Astrocyte (in vitro differentiated cells and primary cell): ENCODE data around the gene CLIC1. TPM values are rescaled to one million over a fixed set of nuclear protein-coding genes. Genes with fewer than 3 reads are reported as not detected.

Experiments used
- DNase-seq: peaks from one replicate; pipeline ENCODE4 v3.0.0-alpha.2; 2010; ENCODE audit warnings: low read depth
- FAIRE-seq: peaks from 2 replicates; lab custom pipeline; 2011; peaks lifted over from hg19 to GRCh38; lab: Jason Lieb, UNC
- H2AFZ ChIP-seq: 2 replicates; pipeline ENCODE4 v1.6.0; 2012; ENCODE audit warnings: low read depth, low read length, inconsistent platforms
- H3K27ac ChIP-seq: 2 replicates; pipeline ENCODE4 v1.5.1; 2011; ENCODE audit warnings: low read depth, low read length, inconsistent platforms
- H3K27me3 ChIP-seq: 2 replicates; pipeline ENCODE4 v1.6.0; 2011; ENCODE audit warnings: low read length, inconsistent platforms; ENCODE audit not compliant: insufficient read depth
- H3K36me3 ChIP-seq: 2 replicates; pipeline ENCODE4 v1.5.1; 2011; ENCODE audit warnings: low read length, inconsistent platforms; ENCODE audit not compliant: insufficient read depth
- H3K4me1 ChIP-seq: 2 replicates; pipeline ENCODE4 v1.5.1; 2011; ENCODE audit warnings: low read length, inconsistent platforms; ENCODE audit not compliant: insufficient read depth
- H3K4me2 ChIP-seq: 2 replicates; pipeline ENCODE4 v1.6.0; 2012; ENCODE audit warnings: low read length, inconsistent platforms
- H3K4me3 ChIP-seq: 2 replicates; pipeline ENCODE4 v1.5.1; 2011; ENCODE audit warnings: low read depth, mild to moderate bottlenecking, low read length, inconsistent platforms; ENCODE audit not compliant: insufficient read depth
- H3K79me2 ChIP-seq: 2 replicates; pipeline ENCODE4 v1.6.0; 2012; ENCODE audit warnings: mild to moderate bottlenecking, low read length, inconsistent platforms; ENCODE audit not compliant: insufficient read depth
- H3K9ac ChIP-seq: 2 replicates; pipeline ENCODE4 v1.6.0; 2012; ENCODE audit warnings: mild to moderate bottlenecking, low read length, inconsistent platforms
- H3K9me3 ChIP-seq: 2 replicates; pipeline ENCODE4 v1.5.1; 2012; ENCODE audit warnings: low read depth, mild to moderate bottlenecking, low read length, inconsistent platforms; ENCODE audit not compliant: insufficient read depth
- H4K20me1 ChIP-seq: 2 replicates; pipeline ENCODE4 v1.6.0; 2012; ENCODE audit warnings: low read length, inconsistent platforms; ENCODE audit not compliant: insufficient read depth
- H3K27ac Mint-ChIP-seq: one replicate; pipeline ENCODE4 v1.8.0; 2021; ENCODE audit warnings: mild to moderate bottlenecking, mixed read lengths; ENCODE audit not compliant: unreplicated experiment
- H3K27me3 Mint-ChIP-seq: one replicate; pipeline ENCODE4 v1.8.0; 2021; ENCODE audit warnings: low read depth, mixed read lengths; ENCODE audit not compliant: unreplicated experiment
- H3K36me3 Mint-ChIP-seq: one replicate; pipeline ENCODE4 v1.8.0; 2021; ENCODE audit warnings: low read depth, mixed read lengths; ENCODE audit not compliant: unreplicated experiment
- H3K4me1 Mint-ChIP-seq: one replicate; pipeline ENCODE4 v1.8.0; 2021; ENCODE audit warnings: low read depth, mixed read lengths; ENCODE audit not compliant: unreplicated experiment
- H3K4me3 Mint-ChIP-seq: one replicate; pipeline ENCODE4 v1.8.0; 2021; ENCODE audit warnings: mild to moderate bottlenecking, moderate library complexity, mixed read lengths; ENCODE audit not compliant: unreplicated experiment
- H3K9me3 Mint-ChIP-seq: one replicate; pipeline ENCODE4 v1.8.0; 2021; ENCODE audit warnings: mild to moderate bottlenecking, mixed read lengths; ENCODE audit not compliant: unreplicated experiment
- EZH2 ChIP-seq: IDR thresholded peaks from 2 replicates; pipeline ENCODE4 v1.6.1; 2012; ENCODE audit warnings: mild to moderate bottlenecking, low read length, inconsistent platforms; ENCODE audit not compliant: insufficient read depth
- total RNA-seq: library from RNA; stranded (reverse); gene quantifications from 2 replicates; pipeline ENCODE4 v1.2.1, GENCODE V29; 2021
- TF ChIP-seq, protein P1 (sequence below): IDR thresholded peaks from 2 replicates; pipeline ENCODE4 v1.5.1; 2011; ENCODE audit warnings: low read depth, mild to moderate bottlenecking, inconsistent platforms, low read length, moderate library complexity; ENCODE audit not compliant: insufficient read depth

Gene CLIC1
- total RNA-seq, 1 donor from 2014 or later: 518 TPM

DNA sequence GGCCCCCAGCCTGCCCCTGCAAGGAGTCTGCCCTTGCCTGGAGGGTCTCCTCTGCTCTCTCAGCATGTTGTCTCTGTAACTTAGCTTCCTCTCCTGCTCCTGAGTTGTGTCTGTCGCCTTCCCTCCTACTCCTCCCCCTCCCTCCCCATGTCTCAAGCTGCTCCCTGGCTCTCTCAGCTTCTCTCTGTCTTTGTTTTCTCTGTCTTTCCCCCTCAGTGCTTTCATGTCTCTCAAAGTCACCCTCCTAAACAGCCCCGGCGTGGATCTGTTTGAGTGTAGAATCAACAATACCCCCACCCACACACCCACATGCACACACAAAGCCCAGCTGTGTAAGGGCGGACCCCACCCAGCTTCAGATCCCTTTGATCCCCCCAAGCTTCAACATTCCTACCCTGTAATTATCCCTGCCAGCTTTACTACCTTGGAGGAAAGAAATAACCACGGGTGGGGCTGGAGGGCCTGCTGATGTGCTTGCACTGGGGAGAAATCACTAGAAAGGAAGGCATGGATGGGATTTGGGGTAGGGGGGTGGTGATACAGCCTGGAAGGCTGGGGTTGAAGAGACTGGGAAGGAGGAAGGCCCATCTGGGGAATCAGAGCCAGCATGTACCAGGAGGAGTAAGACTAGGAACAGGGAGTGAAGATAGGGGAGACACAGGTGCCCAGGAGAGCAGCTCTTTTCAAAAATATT, 22.2 kb downstream of the CLIC1 start:
- H3K27me3 ChIP-seq: peaks cover 2% of the 10 kb centered on the region
- no peaks in the 10 kb centered on the region for H4K20me1 ChIP-seq
- Mint-ChIP-seq H3K4me3 (no peak overlapping the region), H3K36me3 (peaks cover 2% of the 10 kb centered on the region), H3K27ac (peak overlapping the region; percentile 31), H3K27me3 (peaks cover 16% of the 10 kb centered on the region), H3K9me3 (peaks cover 2% of the 10 kb centered on the region), H3K4me1 (peaks cover 6% of the 10 kb centered on the region)
- H3K4me1 ChIP-seq: no peaks in the 10 kb centered on the region
- TF ChIP-seq, protein P1, sequence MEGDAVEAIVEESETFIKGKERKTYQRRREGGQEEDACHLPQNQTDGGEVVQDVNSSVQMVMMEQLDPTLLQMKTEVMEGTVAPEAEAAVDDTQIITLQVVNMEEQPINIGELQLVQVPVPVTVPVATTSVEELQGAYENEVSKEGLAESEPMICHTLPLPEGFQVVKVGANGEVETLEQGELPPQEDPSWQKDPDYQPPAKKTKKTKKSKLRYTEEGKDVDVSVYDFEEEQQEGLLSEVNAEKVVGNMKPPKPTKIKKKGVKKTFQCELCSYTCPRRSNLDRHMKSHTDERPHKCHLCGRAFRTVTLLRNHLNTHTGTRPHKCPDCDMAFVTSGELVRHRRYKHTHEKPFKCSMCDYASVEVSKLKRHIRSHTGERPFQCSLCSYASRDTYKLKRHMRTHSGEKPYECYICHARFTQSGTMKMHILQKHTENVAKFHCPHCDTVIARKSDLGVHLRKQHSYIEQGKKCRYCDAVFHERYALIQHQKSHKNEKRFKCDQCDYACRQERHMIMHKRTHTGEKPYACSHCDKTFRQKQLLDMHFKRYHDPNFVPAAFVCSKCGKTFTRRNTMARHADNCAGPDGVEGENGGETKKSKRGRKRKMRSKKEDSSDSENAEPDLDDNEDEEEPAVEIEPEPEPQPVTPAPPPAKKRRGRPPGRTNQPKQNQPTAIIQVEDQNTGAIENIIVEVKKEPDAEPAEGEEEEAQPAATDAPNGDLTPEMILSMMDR: no peak
- no peak for TF ChIP-seq EZH2
- no peak overlapping the region for H3K9ac ChIP-seq
- H3K27ac ChIP-seq: no peak overlapping the region
- H3K4me2 ChIP-seq: no peak overlapping the region
- H3K36me3 ChIP-seq: no peaks in the 10 kb centered on the region
- no peak overlapping the region for H3K4me3 ChIP-seq
- DNase-seq (no peak), FAIRE-seq (no peak)
- H3K9me3 ChIP-seq: no peaks in the 10 kb centered on the region
- no peaks in the 10 kb centered on the region for H3K79me2 ChIP-seq
- no peak overlapping the region for H2AFZ ChIP-seq

DNA sequence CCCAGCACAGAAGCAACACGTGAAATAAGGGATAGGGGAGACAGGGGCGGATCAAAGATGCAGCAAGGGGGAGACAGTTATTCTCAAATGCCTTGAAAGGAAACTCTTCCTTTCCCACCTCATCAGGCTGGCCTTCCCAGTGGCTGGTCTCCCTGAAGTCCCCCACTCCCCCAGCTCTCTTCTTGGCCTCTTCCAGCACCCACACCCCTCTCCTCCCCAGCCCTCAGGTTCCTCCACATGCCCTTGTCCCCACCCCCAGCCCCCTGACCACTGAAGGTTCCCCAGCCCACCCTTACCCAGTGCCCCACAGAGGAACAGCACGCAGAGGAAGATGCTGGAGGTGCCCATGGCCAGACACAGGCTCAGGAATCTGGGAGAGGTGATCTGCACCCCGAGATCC, 22.9 kb downstream of the CLIC1 start:
- no peaks in the 10 kb centered on the region for H3K4me1 ChIP-seq
- H4K20me1 ChIP-seq: no peaks in the 10 kb centered on the region
- H3K27me3 ChIP-seq: peaks cover 2% of the 10 kb centered on the region
- peaks cover under 1% of the 10 kb centered on the region for H3K9me3 Mint-ChIP-seq
- no peak overlapping the region for H2AFZ ChIP-seq
- H3K4me2 ChIP-seq: no peak overlapping the region
- FAIRE-seq (no peak), DNase-seq (no peak)
- no peaks in the 10 kb centered on the region for H3K36me3 ChIP-seq
- H3K27me3 Mint-ChIP-seq: peaks cover 14% of the 10 kb centered on the region
- no peak overlapping the region for H3K27ac ChIP-seq
- peaks cover 2% of the 10 kb centered on the region for H3K36me3 Mint-ChIP-seq
- no peaks in the 10 kb centered on the region for H3K79me2 ChIP-seq
- H3K9ac ChIP-seq: no peak overlapping the region
- H3K4me1 Mint-ChIP-seq: peaks cover 6% of the 10 kb centered on the region
- no peaks in the 10 kb centered on the region for H3K9me3 ChIP-seq
- H3K4me3 Mint-ChIP-seq: no peak overlapping the region
- H3K4me3 ChIP-seq: no peak overlapping the region
- TF ChIP-seq, protein P1: no peak
- no peak for TF ChIP-seq EZH2
- H3K27ac Mint-ChIP-seq: no peak overlapping the region

- no peaks in the 10 kb centered on the region for H3K9me3 Mint-ChIP-seq
- H3K4me1 ChIP-seq: no peaks in the 10 kb centered on the region
- no peak overlapping the region for H2AFZ ChIP-seq
- no peak for DNase-seq
- peaks cover 2% of the 10 kb centered on the region for H3K27me3 ChIP-seq
- H4K20me1 ChIP-seq: no peaks in the 10 kb centered on the region
- H3K4me1 Mint-ChIP-seq: peaks cover 6% of the 10 kb centered on the region
- no peaks in the 10 kb centered on the region for H3K79me2 ChIP-seq
- H3K4me2 ChIP-seq: no peak overlapping the region
- H3K4me3 ChIP-seq: no peak overlapping the region
- peaks cover 2% of the 10 kb centered on the region for H3K36me3 Mint-ChIP-seq
- no peak overlapping the region for H3K27ac ChIP-seq
- no peaks in the 10 kb centered on the region for H3K9me3 ChIP-seq
- TF ChIP-seq, protein P1: no peak
- TF ChIP-seq EZH2: no peak
- H3K4me3 Mint-ChIP-seq: no peak overlapping the region
- H3K27me3 Mint-ChIP-seq: peaks cover 15% of the 10 kb centered on the region
- no peak for FAIRE-seq
- H3K27ac Mint-ChIP-seq: no peak overlapping the region
- H3K36me3 ChIP-seq: no peaks in the 10 kb centered on the region
- H3K9ac ChIP-seq: no peak overlapping the region
These were observed 24.0 kb downstream of the CLIC1 start for GRCh38 chr6:31712296-31712695.
